SKM-1 treated with dmso at 0.1 percent for 144 hours (cell line): ENCODE data around the gene FGD4.
"Not testable (repeated sequence)": the region's sequence is repeated elsewhere in the genome, so short reads cannot be mapped to it uniquely, and the experiment has no call there.

ENCODE experiments used
- DNase-seq: peaks from one replicate; lab custom pipeline; 2025; ENCODE audit not compliant: unreplicated experiment; lab: John Stamatoyannopoulos, UW

Gene FGD4

GRCh38 chr12:32489070-32489469 lies 89.7 kb downstream of the FGD4 start:
- no peak for DNase-seq

- no peak for DNase-seq
These were observed 91.4 kb downstream of the FGD4 start for GRCh38 chr12:32490801-32491200.

GRCh38 chr12:32493282-32493681 lies 93.9 kb downstream of the FGD4 start:
- DNase-seq: no peak

- DNase-seq: no peak
These were observed 95.3 kb downstream of the FGD4 start for GRCh38 chr12:32494656-32495055.

GRCh38 chr12:32496946-32497345 lies 97.6 kb downstream of the FGD4 start:
- DNase-seq: no peak

- no peak for DNase-seq
These were observed 98.5 kb downstream of the FGD4 start for GRCh38 chr12:32497864-32498263.

GRCh38 chr12:32499048-32499447 lies 99.7 kb downstream of the FGD4 start:
- DNase-seq: no peak

- DNase-seq: no peak
These were observed 102.5 kb downstream of the FGD4 start for GRCh38 chr12:32501835-32502333.

GRCh38 chr12:32502693-32503502 lies 103.5 kb downstream of the FGD4 start:
- DNase-seq: no peak

GRCh38 chr12:32503730-32504129 lies 104.4 kb downstream of the FGD4 start:
- DNase-seq: no peak

- no peak for DNase-seq
These were observed 105.2 kb downstream of the FGD4 start for GRCh38 chr12:32504591-32504990.

- no peak for DNase-seq
These were observed 105.9 kb downstream of the FGD4 start for GRCh38 chr12:32505067-32505945.

- DNase-seq: peak; percentile 5
These were observed 108.0 kb downstream of the FGD4 start for GRCh38 chr12:32507096-32507941.

- no peak for DNase-seq
These were observed 108.6 kb downstream of the FGD4 start for GRCh38 chr12:32507942-32508320.

- no peak for DNase-seq
These were observed 109.3 kb downstream of the FGD4 start for GRCh38 chr12:32508626-32509025.

GRCh38 chr12:32509328-32510091 lies 110.2 kb downstream of the FGD4 start:
- DNase-seq: no peak

- not testable (repeated sequence) for DNase-seq
These were observed 112.6 kb downstream of the FGD4 start for GRCh38 chr12:32511976-32512375.

GRCh38 chr12:32512379-32512778 lies 113.0 kb downstream of the FGD4 start:
- DNase-seq: no peak

GRCh38 chr12:32512910-32513309 lies 113.6 kb downstream of the FGD4 start:
- DNase-seq: no peak

GRCh38 chr12:32515137-32515873 lies 115.9 kb downstream of the FGD4 start:
- no peak for DNase-seq
